ENCODE results near the gene LLGL1.

Gene LLGL1

DNA sequence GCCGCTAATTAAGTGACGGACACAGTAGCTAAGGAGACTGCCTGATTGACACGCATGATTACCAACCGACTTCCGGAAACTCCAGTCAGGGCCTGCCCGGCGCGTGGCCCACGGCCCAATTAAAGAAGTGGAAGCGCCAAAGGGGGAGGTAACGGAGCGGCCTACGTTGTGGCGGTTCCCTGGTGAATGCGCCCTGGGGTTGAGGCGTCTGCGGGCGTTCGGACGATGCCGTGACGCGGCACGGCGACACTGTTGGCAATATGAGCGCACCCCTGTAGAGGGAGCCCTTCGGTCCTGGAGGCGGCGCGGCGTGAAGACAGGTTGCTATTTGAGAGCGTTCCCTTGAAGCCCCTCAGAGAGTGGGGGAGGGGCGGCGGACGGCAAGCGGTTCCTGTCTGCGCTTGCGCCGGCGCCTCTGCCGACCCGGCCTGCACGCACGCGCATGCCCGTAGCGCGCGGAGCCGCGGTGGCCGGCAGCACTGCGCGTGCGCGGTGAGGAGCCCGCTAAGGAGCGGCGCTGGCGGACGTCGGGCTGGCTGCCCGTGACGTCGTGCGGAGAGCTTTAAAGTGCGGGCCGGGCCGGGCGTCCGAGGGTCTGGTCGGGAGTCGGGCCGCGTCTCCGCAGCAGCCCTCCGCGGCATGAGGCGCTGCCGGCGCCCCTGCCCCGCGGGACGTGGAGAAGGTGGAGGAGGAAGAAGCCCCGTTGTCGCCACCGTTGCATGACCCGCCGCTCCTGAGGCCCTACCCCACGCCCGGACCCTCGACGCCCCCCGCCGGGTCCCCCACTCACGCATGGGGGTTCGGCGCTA is 41.9 kb upstream of the LLGL1 start, which contains the start of gene ALKBH5:
ALKBH5 (plus strand) TSS at position 495 of the 809 bp plus-strand sequence. CDS start 416 bp downstream, outside the sequence.
- Histone ChIP-seq H3K4me1 (ENCODE audit: control insufficient read depth in 5 of 5, insufficient read depth in 5 of 5, low read length in 5 of 5) (peaks cover 14 to 55% (median 51%) of the 10 kb centered on the region in 5 donors), H3K27ac (ENCODE audit: low read depth, low read length) (peak within 1 kb of the TSS; percentile 97), H3K4me3 (ENCODE audit: low read depth in 1 of 5, low read length in 5 of 5) (peak within 1 kb of the TSS; percentile 70 to 93 (median 77)), H3K9me3 (ENCODE audit: control insufficient read depth in 5 of 5, low read length in 5 of 5) (no peaks in the 10 kb centered on the region), H3K36me3 (ENCODE audit: control insufficient read depth in 5 of 5, insufficient read depth in 5 of 5, low read length in 5 of 5) (peaks cover 0 to 5% (median 0%) of the 10 kb centered on the region in 5 donors), H3K27me3 (ENCODE audit: control insufficient read depth in 5 of 5, insufficient read depth in 4 of 5, low read length in 5 of 5) (no peaks in the 10 kb centered on the region), H3K9ac (ENCODE audit: low read length in 5 of 5) (peak within 1 kb of the TSS; percentile 80 to 89 (median 86))

- Histone ChIP-seq H3K27me3 (ENCODE audit: control insufficient read depth in 5 of 5, insufficient read depth in 4 of 5, low read length in 5 of 5) (no peaks in the 10 kb centered on the region), H3K27ac (ENCODE audit: low read depth, low read length) (peak overlapping the region; percentile 97), H3K36me3 (ENCODE audit: control insufficient read depth in 5 of 5, insufficient read depth in 5 of 5, low read length in 5 of 5) (peaks cover 0 to 5% (median 2%) of the 10 kb centered on the region in 5 donors), H3K4me1 (ENCODE audit: control insufficient read depth in 5 of 5, insufficient read depth in 5 of 5, low read length in 5 of 5) (peaks cover 15 to 61% (median 58%) of the 10 kb centered on the region in 5 donors), H3K9ac (ENCODE audit: low read length in 5 of 5) (peak overlapping the region; percentile 80 to 89 (median 86)), H3K9me3 (ENCODE audit: control insufficient read depth in 5 of 5, low read length in 5 of 5) (no peaks in the 10 kb centered on the region), H3K4me3 (ENCODE audit: low read depth in 1 of 5, low read length in 5 of 5) (peak overlapping the region; percentile 70 to 93 (median 77))
Measured at GRCh38 chr17:18184143-18185031, 41.0 kb upstream of the LLGL1 start.

GRCh38 chr17:18185391-18185790 is 40.0 kb upstream of the LLGL1 start:
- Histone ChIP-seq H3K27me3 (ENCODE audit: control insufficient read depth in 5 of 5, insufficient read depth in 4 of 5, low read length in 5 of 5) (no peaks in the 10 kb centered on the region), H3K4me1 (ENCODE audit: control insufficient read depth in 5 of 5, insufficient read depth in 5 of 5, low read length in 5 of 5) (peaks cover 18 to 71% (median 68%) of the 10 kb centered on the region in 5 donors), H3K4me3 (ENCODE audit: low read depth in 1 of 5, low read length in 5 of 5) (peak overlapping the region; percentile 70 to 93 (median 77)), H3K36me3 (ENCODE audit: control insufficient read depth in 5 of 5, insufficient read depth in 5 of 5, low read length in 5 of 5) (peaks cover 0 to 9% (median 2%) of the 10 kb centered on the region in 5 donors), H3K9ac (ENCODE audit: low read length in 5 of 5) (peak overlapping the region; percentile 80 to 89 (median 86)), H3K9me3 (ENCODE audit: control insufficient read depth in 5 of 5, low read length in 5 of 5) (no peaks in the 10 kb centered on the region), H3K27ac (ENCODE audit: low read depth, low read length) (peak overlapping the region; percentile 97)

- Histone ChIP-seq H3K4me1 (ENCODE audit: control insufficient read depth in 5 of 5, insufficient read depth in 5 of 5, low read length in 5 of 5) (peaks cover 23 to 77% (median 74%) of the 10 kb centered on the region in 5 donors), H3K9me3 (ENCODE audit: control insufficient read depth in 5 of 5, low read length in 5 of 5) (no peaks in the 10 kb centered on the region), H3K4me3 (ENCODE audit: low read depth in 1 of 5, low read length in 5 of 5) (peak overlapping the region; percentile 70 to 93 (median 77)), H3K36me3 (ENCODE audit: control insufficient read depth in 5 of 5, insufficient read depth in 5 of 5, low read length in 5 of 5) (peaks cover 0 to 9% (median 2%) of the 10 kb centered on the region in 5 donors), H3K27ac (ENCODE audit: low read depth, low read length) (peak overlapping the region; percentile 97), H3K9ac (ENCODE audit: low read length in 5 of 5) (peak overlapping the region; percentile 62 to 88 (median 78)), H3K27me3 (ENCODE audit: control insufficient read depth in 5 of 5, insufficient read depth in 4 of 5, low read length in 5 of 5) (no peaks in the 10 kb centered on the region)
Measured at GRCh38 chr17:18185832-18186626, 39.4 kb upstream of the LLGL1 start.

DNA sequence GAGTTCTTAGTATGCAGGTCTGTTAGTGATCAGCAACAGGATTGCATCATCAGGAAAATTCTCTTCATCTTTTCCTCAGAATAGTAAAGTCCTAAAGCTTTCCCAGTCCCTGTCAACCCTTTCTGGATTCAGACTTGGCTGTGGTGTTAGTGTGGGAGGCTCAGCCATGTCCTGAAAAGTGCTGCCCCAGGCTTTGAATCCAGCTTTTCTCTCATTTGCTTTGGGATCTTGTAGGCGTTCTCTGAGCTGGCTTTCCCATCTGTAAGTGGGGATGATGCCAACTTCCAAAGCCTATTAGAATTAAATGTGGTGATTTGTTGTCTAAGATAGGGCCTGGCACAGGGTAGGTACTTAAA is 38.8 kb upstream of the LLGL1 start:
- peak overlapping the region; percentile 70 to 93 (median 77) for H3K4me3 ChIP-seq (ENCODE audit: low read depth in 1 of 5, low read length in 5 of 5)
- H3K4me1 ChIP-seq (ENCODE audit: control insufficient read depth in 5 of 5, insufficient read depth in 5 of 5, low read length in 5 of 5): peaks cover 23 to 83% (median 80%) of the 10 kb centered on the region in 5 donors
- no peaks in the 10 kb centered on the region for H3K9me3 ChIP-seq (ENCODE audit: control insufficient read depth in 5 of 5, low read length in 5 of 5)

GRCh38 chr17:18187226-18187625 is 38.2 kb upstream of the LLGL1 start:
- peak overlapping the region; percentile 97 for H3K27ac ChIP-seq (ENCODE audit: low read depth, low read length)
- H3K27me3 ChIP-seq (ENCODE audit: control insufficient read depth in 5 of 5, insufficient read depth in 4 of 5, low read length in 5 of 5): no peaks in the 10 kb centered on the region
- no peaks in the 10 kb centered on the region for H3K9me3 ChIP-seq (ENCODE audit: control insufficient read depth in 5 of 5, low read length in 5 of 5)
- H3K4me1 ChIP-seq (ENCODE audit: control insufficient read depth in 5 of 5, insufficient read depth in 5 of 5, low read length in 5 of 5): peaks cover 23 to 84% (median 81%) of the 10 kb centered on the region in 5 donors
- peaks cover 0 to 9% (median 2%) of the 10 kb centered on the region in 5 donors for H3K36me3 ChIP-seq (ENCODE audit: control insufficient read depth in 5 of 5, insufficient read depth in 5 of 5, low read length in 5 of 5)
- H3K9ac ChIP-seq (ENCODE audit: low read length in 5 of 5): peak overlapping the region in 4 of 5 donors; percentile 62 to 88 (median 81)
- peak overlapping the region; percentile 70 to 93 (median 77) for H3K4me3 ChIP-seq (ENCODE audit: low read depth in 1 of 5, low read length in 5 of 5)

More for the DNA sequence above, 38.8 kb upstream of the LLGL1 start:
- H3K36me3 ChIP-seq (ENCODE audit: control insufficient read depth in 5 of 5, insufficient read depth in 5 of 5, low read length in 5 of 5): peaks cover 0 to 9% (median 2%) of the 10 kb centered on the region in 5 donors
- H3K27me3 ChIP-seq (ENCODE audit: control insufficient read depth in 5 of 5, insufficient read depth in 4 of 5, low read length in 5 of 5): no peaks in the 10 kb centered on the region
- peak overlapping the region; percentile 62 to 88 (median 78) for H3K9ac ChIP-seq (ENCODE audit: low read length in 5 of 5)
- H3K27ac ChIP-seq (ENCODE audit: low read depth, low read length): peak overlapping the region; percentile 97

DNA sequence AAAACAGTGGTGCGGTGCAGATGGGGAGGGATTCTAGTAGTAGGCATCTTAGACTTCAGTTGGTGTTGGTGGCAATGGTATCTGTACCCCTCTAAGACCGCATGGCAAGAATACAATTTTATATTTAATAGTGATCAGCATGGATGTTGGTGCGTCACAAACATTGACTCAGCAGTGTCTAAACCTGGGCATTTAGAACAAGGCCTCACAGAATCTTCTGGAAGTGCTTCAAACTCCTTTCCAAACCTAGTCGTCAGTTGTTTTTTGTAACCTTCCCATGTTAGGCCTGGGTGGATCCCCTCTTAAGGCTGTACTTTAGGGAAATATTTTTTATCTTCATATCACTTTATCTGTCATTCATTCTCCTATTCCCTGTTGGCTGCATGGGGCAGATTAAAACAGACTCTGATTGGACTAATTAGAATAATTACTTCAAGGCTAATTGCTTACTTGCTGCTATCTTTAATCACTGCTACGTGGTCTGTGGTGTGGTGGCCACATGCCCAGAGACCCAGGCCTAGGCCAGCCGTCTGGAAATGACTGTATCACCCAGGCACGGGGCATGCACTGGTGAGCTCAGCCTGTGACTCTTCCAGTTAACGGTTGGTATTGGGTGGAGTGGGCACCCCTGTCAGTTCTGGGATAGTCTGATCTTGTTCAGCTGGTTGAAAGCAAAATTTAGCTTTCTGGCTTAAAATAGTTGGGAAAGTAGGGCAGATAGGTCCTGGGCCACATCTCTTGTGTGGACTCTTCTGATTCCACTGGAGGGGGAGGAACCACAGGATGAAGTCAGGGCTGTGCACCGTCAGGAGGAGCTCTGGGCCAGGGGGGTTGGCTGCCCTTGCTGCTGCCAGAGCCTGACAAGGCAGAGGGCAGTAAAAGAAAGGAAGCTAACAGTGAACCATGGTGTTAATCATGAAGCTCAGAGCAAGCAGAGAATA is 37.3 kb upstream of the LLGL1 start:
- no peaks in the 10 kb centered on the region for H3K27me3 ChIP-seq (ENCODE audit: control insufficient read depth in 5 of 5, insufficient read depth in 4 of 5, low read length in 5 of 5)
- peak overlapping the region; percentile 97 for H3K27ac ChIP-seq (ENCODE audit: low read depth, low read length)
- H3K9me3 ChIP-seq (ENCODE audit: control insufficient read depth in 5 of 5, low read length in 5 of 5): no peaks in the 10 kb centered on the region
- peak overlapping the region; percentile 30 to 88 (median 78) for H3K9ac ChIP-seq (ENCODE audit: low read length in 5 of 5)
- H3K4me1 ChIP-seq (ENCODE audit: control insufficient read depth in 5 of 5, insufficient read depth in 5 of 5, low read length in 5 of 5): peaks cover 23 to 78% (median 78%) of the 10 kb centered on the region in 5 donors
- peak overlapping the region; percentile 70 to 93 (median 77) for H3K4me3 ChIP-seq (ENCODE audit: low read depth in 1 of 5, low read length in 5 of 5)
- peaks cover 0 to 9% (median 2%) of the 10 kb centered on the region in 5 donors for H3K36me3 ChIP-seq (ENCODE audit: control insufficient read depth in 5 of 5, insufficient read depth in 5 of 5, low read length in 5 of 5)

DNA sequence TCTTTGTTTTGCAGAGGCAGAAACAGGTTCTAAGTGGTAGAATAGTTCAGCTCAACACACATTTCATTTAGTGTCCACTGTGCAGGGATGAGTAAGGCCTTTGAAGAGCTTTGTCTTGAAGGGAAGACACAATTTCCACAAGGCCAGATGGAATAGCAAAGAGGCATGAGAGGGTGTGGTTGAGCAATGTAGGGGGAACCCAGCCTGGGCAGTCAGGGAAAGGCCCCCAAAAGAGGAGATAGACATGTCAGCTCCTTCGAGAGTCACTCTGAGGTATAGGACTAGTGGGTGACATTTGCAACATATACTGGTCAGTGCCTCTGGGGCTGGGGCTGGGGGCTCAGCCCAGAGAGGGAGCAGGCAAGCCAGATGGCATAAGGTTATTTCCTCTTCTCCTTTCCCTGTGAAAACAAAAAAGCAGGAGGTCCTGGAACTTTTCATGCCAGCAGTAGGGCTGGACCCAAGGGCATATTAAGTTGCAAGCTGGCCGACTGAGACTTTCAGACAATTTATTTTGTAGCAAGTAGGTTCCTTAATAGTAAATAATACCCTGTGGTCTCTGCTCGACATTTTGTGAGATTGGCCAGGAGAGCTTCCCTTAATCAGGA is 34.7 kb upstream of the LLGL1 start:
- Histone ChIP-seq H3K4me3 (ENCODE audit: low read depth in 1 of 5, low read length in 5 of 5) (peak overlapping the region in 3 of 5 donors; percentile 6 to 29 (median 15)), H3K36me3 (ENCODE audit: control insufficient read depth in 5 of 5, insufficient read depth in 5 of 5, low read length in 5 of 5) (peaks cover 9 to 23% (median 17%) of the 10 kb centered on the region in 5 donors), H3K27me3 (ENCODE audit: control insufficient read depth in 5 of 5, insufficient read depth in 4 of 5, low read length in 5 of 5) (no peaks in the 10 kb centered on the region), H3K27ac (ENCODE audit: low read depth, low read length) (peak overlapping the region; percentile 97), H3K4me1 (ENCODE audit: control insufficient read depth in 5 of 5, insufficient read depth in 5 of 5, low read length in 5 of 5) (peaks cover 21 to 67% (median 62%) of the 10 kb centered on the region in 5 donors), H3K9ac (ENCODE audit: low read length in 5 of 5) (peak overlapping the region in 3 of 5 donors; percentile 9 to 52 (median 31)), H3K9me3 (ENCODE audit: control insufficient read depth in 5 of 5, low read length in 5 of 5) (no peaks in the 10 kb centered on the region)

Measured in subcutaneous abdominal adipose tissue (tissue), 5 donors.